Measurements from ENCODE around the gene TMEM120A.
"Not testable (repeated sequence)": the region's sequence is repeated elsewhere in the genome, so short reads cannot be mapped to it uniquely, and the experiment has no call there.

Gene TMEM120A

GRCh38 chr7:75994388-75995051 is at the start of gene TMEM120A:
Gene TMEM120A (minus strand): TSS chr7:75994595. CDS start chr7:75994570, 25 bp downstream.
- H3K4me3 ChIP-seq (ENCODE audit: low read depth, low read length) = peak within 1 kb of the TSS; percentile 66

GRCh38 chr7:76040126-76040525 is 45.7 kb upstream of the TMEM120A start:
- no peak overlapping the region for H3K4me3 ChIP-seq (ENCODE audit: low read depth, low read length)

- no peak overlapping the region for H3K4me3 ChIP-seq (ENCODE audit: low read depth, low read length)
Observed at GRCh38 chr7:76037310-76037709, 42.9 kb upstream of the TMEM120A start.

GRCh38 chr7:76031964-76032363 is 37.6 kb upstream of the TMEM120A start:
- no peak overlapping the region for H3K4me3 ChIP-seq (ENCODE audit: low read depth, low read length)

- not testable (repeated sequence) for H3K4me3 ChIP-seq (ENCODE audit: low read depth, low read length)
Observed at GRCh38 chr7:76029682-76030081, 35.3 kb upstream of the TMEM120A start.

- H3K4me3 ChIP-seq (ENCODE audit: low read depth, low read length) = no peak overlapping the region
Observed at GRCh38 chr7:76023002-76023401, 28.6 kb upstream of the TMEM120A start.

GRCh38 chr7:76022026-76022780 is 27.8 kb upstream of the TMEM120A start:
- H3K4me3 ChIP-seq (ENCODE audit: low read depth, low read length) = no peak overlapping the region

- H3K4me3 ChIP-seq (ENCODE audit: low read depth, low read length) = no peak overlapping the region
Observed at GRCh38 chr7:76020031-76020714, 25.8 kb upstream of the TMEM120A start.

GRCh38 chr7:76018520-76018919 is 24.1 kb upstream of the TMEM120A start:
- not testable (repeated sequence) for H3K4me3 ChIP-seq (ENCODE audit: low read depth, low read length)

GRCh38 chr7:76016191-76016947 is 22.0 kb upstream of the TMEM120A start:
- H3K4me3 ChIP-seq (ENCODE audit: low read depth, low read length) = no peak overlapping the region

GRCh38 chr7:76011442-76011861 is 17.1 kb upstream of the TMEM120A start:
- H3K4me3 ChIP-seq (ENCODE audit: low read depth, low read length) = no peak overlapping the region

GRCh38 chr7:76009672-76010600 is 15.5 kb upstream of the TMEM120A start:
- H3K4me3 ChIP-seq (ENCODE audit: low read depth, low read length) = no peak overlapping the region

GRCh38 chr7:76008156-76008687 is 13.8 kb upstream of the TMEM120A start:
- no peak overlapping the region for H3K4me3 ChIP-seq (ENCODE audit: low read depth, low read length)

- H3K4me3 ChIP-seq (ENCODE audit: low read depth, low read length) = not testable (repeated sequence)
Observed at GRCh38 chr7:76005004-76005403, 10.6 kb upstream of the TMEM120A start.

- no peak overlapping the region for H3K4me3 ChIP-seq (ENCODE audit: low read depth, low read length)
Observed at GRCh38 chr7:76003351-76003750, 9.0 kb upstream of the TMEM120A start.

GRCh38 chr7:76002822-76003221 is 8.4 kb upstream of the TMEM120A start:
- no peak overlapping the region for H3K4me3 ChIP-seq (ENCODE audit: low read depth, low read length)

GRCh38 chr7:76002139-76002538 is 7.7 kb upstream of the TMEM120A start:
- no peak overlapping the region for H3K4me3 ChIP-seq (ENCODE audit: low read depth, low read length)

- H3K4me3 ChIP-seq (ENCODE audit: low read depth, low read length) = no peak overlapping the region
Observed at GRCh38 chr7:76000566-76000965, 6.2 kb upstream of the TMEM120A start.

- no peak overlapping the region for H3K4me3 ChIP-seq (ENCODE audit: low read depth, low read length)
Observed at GRCh38 chr7:75998038-75998437, 3.6 kb upstream of the TMEM120A start.

GRCh38 chr7:75996476-75996875 is 2.1 kb upstream of the TMEM120A start:
- no peak overlapping the region for H3K4me3 ChIP-seq (ENCODE audit: low read depth, low read length)
